ENCODE measurements around the gene SERINC5.
A peak's percentile ranks its signal among the peaks of the same experiment; 100 is the strongest.
"Not testable (repeated sequence)": the region's sequence is repeated elsewhere in the genome, so short reads cannot be mapped to it uniquely, and the experiment has no call there.

The SERINC5 gene

GRCh38 chr5:80255811-80256712 is at the start of gene SERINC5:
Gene SERINC5 (minus strand): TSS chr5:80256048. CDS start chr5:80255922, 126 bp downstream.
- peak; percentile 91 for DNase-seq

GRCh38 chr5:80302636-80303035 is 46.8 kb upstream of the SERINC5 start:
- DNase-seq, result no peak

GRCh38 chr5:80301342-80301741 is 45.5 kb upstream of the SERINC5 start:
- DNase-seq, result not testable (repeated sequence)

GRCh38 chr5:80300796-80301195 is 44.9 kb upstream of the SERINC5 start:
- DNase-seq, result not testable (repeated sequence)

GRCh38 chr5:80300125-80300524 is 44.3 kb upstream of the SERINC5 start:
- DNase-seq, result no peak

GRCh38 chr5:80299601-80300000 is 43.8 kb upstream of the SERINC5 start:
- no peak for DNase-seq

- no peak for DNase-seq
These were observed 40.3 kb upstream of the SERINC5 start for GRCh38 chr5:80296121-80296520.

GRCh38 chr5:80291761-80292160 is 35.9 kb upstream of the SERINC5 start:
- DNase-seq, result no peak

- no peak for DNase-seq
These were observed 33.5 kb upstream of the SERINC5 start for GRCh38 chr5:80289320-80289719.

- no peak for DNase-seq
These were observed 32.3 kb upstream of the SERINC5 start for GRCh38 chr5:80288177-80288576.

- DNase-seq, result no peak
These were observed 28.9 kb upstream of the SERINC5 start for GRCh38 chr5:80284720-80285119.

GRCh38 chr5:80283360-80283759 is 27.5 kb upstream of the SERINC5 start:
- no peak for DNase-seq

- DNase-seq, result no peak
These were observed 26.2 kb upstream of the SERINC5 start for GRCh38 chr5:80282054-80282453.

GRCh38 chr5:80277191-80277590 is 21.3 kb upstream of the SERINC5 start:
- DNase-seq, result peak; percentile 21

- no peak for DNase-seq
These were observed 20.3 kb upstream of the SERINC5 start for GRCh38 chr5:80276186-80276585.

- DNase-seq, result peak; percentile 52
These were observed 19.5 kb upstream of the SERINC5 start for GRCh38 chr5:80275347-80275746.

- DNase-seq, result not testable (repeated sequence)
These were observed 14.7 kb upstream of the SERINC5 start for GRCh38 chr5:80270543-80270942.

GRCh38 chr5:80269991-80270438 is 14.2 kb upstream of the SERINC5 start:
- no peak for DNase-seq

GRCh38 chr5:80268916-80269315 is 13.1 kb upstream of the SERINC5 start:
- DNase-seq, result peak; percentile 13

- DNase-seq, result no peak
These were observed 10.7 kb upstream of the SERINC5 start for GRCh38 chr5:80266566-80266965.

- DNase-seq, result no peak
These were observed 4.6 kb upstream of the SERINC5 start for GRCh38 chr5:80260461-80260860.

- DNase-seq, result no peak
These were observed 3.8 kb upstream of the SERINC5 start for GRCh38 chr5:80259511-80260203.

- DNase-seq, result peak; percentile 86
These were observed 427 bp downstream of the SERINC5 start for GRCh38 chr5:80255431-80255810.

Measured in eye (tissue), 1 donor.